GM20431 (cell line): ENCODE results near the gene ALG12.

Experiments used
- in situ Hi-C: fragments of 300-500 bp; cut with MseI, MboI; formaldehyde crosslinking; loops from one replicate; pipeline ENCODE4 v1.15.0; 2020; ENCODE audit warnings: low sequenced_read_pairs; ENCODE audit not compliant: unreplicated experiment

ALG12 gene

GRCh38 chr22:49917974-49918910 is at the start of gene ALG12, which contains the start of gene CRELD2:
ALG12 (minus strand) TSS chr22:49918438; CDS start chr22:49913765, 4,673 bp downstream.
CRELD2 (plus strand) TSS chr22:49918634; CDS start chr22:49918770, 136 bp downstream.
- in situ Hi-C loops, result no loop called here

DNA sequence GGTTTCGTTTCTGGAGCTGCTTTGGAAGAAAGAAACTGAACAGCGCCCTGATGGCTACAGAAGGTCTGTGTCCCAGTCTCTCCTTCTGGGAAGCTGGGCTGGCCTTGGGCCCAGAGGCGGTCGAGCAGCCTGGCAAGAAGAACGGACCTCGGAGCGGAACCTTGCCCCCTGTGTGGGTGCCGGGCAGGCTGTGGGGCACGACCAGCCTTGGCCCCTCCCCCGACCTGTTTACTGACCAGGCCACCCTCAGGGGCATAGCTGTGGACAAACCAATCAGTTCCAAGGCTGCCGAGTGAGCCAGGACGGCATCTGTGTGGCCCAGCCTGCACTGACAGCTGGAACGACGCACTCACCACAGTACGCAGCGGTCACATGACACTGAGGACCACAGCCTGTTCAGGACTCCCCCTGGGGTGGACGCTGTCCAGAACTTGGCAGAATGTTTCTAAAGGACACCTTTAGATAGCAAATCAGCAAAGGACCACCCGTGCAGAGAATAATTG is 49.5 kb upstream of the ALG12 start:
- in situ Hi-C loops, result no loop called here

DNA sequence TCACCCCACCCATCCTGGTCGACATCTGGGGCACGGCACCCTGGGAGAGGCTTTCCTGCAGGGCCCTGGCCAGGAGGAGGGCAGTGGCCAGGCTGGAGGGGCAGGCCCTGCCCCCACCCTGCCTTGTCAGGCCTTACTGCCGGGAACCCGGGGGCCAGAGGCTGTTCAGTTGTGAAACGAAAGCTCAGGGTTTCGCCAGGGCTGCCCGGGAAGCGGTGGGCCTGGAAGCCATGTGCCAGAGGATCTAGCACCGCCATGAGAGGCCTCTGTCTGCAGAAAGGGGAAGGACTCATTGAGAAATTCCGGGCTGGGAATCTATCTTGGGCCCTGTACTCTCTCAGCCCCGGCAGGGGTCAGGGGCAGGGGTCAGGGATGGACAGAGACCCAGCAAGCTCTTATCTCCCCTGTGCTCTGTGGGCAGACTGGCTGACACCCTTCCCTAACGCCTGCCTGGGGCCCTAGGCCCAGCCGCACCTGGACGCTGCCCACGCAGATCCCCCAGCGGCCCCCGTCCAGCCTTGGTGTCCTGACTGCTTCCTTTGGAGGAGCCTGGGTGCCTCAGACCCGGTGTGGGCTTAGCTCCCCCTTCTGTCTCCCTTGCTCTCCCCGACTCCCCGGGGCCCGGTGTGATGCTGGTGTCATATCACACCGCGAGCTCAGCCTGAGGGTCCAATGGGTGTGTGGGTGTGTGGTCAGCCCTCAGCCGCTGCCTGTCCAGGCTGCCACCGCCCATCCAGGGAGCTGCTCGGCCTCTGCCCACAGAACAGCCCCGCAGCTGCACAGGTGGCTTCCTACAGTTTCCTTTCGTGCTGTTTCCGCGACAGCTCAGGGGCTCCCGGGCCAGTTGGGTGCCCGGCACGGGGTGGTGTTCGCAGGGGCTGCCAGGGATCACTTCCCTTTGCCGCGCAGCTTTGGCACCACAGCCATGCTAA is 48.8 kb upstream of the ALG12 start:
- in situ Hi-C loops, result no loop called here

DNA sequence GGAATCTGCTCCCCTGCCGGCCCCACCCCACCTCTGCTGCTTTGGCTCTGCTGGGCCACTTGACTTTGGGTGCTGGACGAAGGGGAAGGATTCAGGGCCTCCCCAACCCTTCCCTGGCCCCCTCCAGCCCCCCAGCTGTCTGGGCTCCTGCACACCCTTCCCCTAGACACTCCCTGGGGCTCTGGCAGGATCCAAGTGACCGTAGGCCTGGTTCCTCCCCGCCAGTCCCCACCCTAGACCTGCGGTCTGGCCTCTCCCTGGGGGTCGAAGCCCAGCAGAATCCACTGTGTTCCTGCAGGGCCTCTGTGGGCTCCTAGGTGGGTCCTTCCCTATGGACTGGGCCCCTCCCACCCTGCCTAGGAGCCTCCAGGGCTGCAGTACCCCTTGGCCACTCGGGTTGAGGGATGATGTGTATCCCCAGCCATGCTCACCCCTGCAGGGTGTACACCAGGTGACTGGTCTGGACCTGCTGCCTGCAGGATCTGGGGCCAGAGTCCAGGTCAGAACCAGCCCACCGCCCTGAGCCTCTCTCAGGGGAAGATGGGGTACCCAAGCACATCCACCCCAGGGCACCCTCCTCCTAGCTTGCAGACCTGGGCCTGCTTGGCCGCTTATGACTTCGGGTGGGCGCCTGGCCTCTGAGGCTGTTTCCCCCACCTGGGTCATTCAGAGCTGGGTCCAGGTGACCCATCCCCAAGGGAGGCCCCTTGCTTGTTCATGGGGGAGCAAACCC is 48.0 kb upstream of the ALG12 start:
- in situ Hi-C loops, result no loop called here

DNA sequence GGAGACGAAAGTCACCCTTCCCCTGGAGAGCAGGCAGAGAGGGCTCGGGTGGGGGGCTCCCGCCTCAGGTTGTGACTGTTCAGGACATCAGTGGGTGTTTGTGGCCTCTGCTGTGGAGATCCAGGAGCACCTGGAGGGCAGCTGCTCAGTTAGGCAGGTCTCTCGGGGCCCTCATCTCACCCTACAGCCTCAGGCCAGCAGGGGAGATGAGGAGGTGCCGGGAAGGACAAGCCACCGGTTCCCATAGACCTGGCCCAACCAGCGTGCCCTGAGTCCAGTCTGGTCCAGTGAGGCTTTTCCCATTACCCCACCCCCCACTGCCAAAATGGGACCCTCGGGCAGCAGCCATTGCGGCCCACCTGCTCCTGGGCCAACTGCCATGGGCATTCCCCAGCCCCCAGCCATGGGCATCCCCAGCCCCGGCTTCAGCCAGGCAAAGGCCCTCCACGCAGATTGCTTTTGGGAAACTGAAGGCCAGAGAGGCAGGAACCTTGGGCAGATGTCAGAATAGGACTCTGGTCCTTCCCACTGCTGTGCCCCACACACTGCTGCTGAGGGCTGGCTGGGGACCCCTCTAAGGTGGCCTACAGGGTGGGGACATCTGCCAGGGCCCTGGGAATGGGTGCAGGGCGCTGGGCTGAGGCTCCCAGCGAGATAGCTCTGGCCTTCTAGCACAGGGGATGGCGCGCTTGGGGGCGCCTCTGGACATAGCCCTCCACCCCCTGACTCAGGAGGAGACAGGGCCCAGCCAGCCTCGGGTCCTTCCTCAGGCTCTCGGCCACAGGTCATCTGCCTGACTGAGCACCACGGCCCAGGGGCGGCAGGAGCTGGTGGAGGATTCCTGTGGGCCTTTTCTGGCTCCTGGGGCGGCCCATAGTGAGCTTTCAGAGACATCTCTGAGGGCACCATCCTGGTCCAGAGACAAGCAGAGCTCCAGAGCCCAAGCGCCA is 47.1 kb upstream of the ALG12 start:
- in situ Hi-C loops, result no loop called here

DNA sequence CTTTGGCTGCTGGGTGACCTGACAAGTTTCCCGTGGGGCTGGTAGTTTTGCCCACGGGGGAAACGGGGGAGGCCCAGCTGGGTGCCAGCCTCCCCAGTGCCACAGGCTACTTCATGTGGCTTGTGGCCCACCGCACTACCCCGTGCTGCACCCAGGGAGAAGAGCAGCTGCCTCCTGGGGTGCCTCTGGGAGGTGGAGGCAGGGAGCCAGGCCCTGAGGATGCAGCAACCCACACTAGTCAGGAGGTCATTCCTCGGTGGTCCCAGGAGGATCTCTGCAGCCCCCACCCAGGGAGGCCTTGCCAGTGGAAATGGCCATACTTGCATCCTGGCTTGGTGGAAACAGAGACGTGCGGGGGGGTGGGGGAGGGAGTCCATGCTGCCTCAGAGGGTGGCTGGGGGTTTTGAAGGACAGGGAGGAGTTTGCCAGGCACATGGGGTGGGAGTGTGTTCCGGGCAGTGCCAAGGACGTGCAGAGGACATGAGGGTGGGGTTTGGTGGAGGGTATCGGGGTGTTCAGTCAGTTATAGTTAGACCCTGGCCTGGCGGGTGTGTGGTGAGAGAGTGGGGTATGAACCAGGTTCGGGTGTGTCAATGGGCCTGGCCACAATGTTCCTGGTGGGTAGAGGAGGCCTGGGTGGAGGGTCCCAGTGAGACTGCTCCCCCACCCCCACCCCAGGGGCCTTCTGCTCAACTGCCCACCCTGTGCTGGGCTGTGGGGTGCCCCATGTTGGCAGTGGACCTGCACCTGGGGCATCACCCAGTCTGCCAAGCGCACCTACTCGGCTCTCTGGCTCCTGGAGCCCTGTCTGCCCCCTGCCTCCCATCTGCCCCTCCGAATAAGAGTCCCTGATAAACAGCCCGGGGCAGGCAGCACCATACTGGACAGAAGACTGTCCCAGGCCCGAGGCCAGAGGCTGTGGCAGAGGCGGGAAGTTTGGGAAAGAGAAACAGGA is 46.2 kb upstream of the ALG12 start:
- in situ Hi-C loops, result no loop called here

DNA sequence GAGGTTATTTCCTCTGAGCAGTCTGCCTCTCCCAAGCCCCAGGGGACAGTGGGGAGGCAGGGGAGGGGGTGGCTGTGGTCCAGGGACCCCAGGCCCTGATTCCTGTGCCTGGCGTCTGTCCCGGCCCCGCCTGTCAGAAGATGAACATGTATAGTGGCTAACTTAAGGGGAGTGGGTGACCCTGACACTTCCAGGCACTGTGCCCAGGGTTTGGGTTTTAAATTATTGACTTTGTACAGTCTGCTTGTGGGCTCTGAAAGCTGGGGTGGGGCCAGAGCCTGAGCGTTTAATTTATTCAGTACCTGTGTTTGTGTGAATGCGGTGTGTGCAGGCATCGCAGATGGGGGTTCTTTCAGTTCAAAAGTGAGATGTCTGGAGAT is 45.4 kb upstream of the ALG12 start:
- in situ Hi-C loops, result no loop called here

- in situ Hi-C loops, result no loop called here
Observed at GRCh38 chr22:49962751-49963646, 44.8 kb upstream of the ALG12 start.

DNA sequence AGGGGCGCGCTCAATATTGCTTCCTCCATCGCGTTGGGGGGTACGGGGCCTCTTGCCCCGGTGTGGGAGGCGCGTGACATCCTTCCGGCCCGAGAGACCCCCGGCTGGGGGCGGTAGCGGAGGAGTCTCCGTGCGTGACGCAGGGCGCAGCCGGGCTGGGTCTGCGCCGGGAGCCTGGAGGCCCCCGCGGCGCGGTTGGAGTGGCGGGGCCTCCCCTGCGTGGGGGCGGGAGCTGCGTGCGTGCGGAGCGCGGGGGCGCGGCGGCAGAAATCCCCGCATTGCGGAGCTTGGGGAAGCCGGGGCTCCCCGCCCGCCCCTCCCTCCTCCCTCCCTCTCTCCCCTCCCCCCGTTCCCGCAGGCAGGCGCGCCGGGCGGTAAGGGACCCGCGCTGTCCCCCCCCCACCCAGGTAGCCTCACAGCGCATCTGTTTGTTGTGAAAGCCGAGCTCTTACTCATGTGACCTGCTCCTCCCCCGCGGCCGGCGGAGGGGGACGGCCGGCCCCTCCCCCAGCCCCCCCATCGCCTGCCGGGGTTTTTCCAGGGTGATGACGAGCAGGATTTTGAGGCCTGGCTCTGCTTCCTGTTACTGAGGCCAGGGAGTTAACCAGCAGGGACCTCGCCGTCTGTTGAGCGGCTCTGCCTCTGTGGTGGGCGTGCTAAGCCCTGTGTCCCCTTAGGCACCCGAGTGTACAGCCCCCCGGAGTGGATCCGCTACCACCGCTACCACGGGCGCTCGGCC is 43.9 kb upstream of the ALG12 start:
- in situ Hi-C loops, result no loop called here

DNA sequence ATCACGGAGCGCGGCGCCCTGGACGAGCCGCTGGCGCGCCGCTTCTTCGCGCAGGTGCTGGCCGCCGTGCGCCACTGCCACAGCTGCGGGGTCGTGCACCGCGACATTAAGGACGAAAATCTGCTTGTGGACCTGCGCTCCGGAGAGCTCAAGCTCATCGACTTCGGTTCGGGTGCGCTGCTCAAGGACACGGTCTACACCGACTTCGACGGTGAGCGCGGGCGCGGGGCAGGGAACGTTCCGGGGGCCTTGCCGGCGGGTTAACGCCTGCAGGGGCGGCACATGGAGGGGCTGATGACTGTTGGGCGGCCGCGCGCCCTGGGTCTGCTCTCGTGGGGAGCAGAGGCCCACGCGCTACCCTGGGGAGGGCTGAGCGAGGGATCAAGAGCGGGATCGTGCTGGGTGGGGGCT is 43.4 kb upstream of the ALG12 start:
- in situ Hi-C loops, result no loop called here

DNA sequence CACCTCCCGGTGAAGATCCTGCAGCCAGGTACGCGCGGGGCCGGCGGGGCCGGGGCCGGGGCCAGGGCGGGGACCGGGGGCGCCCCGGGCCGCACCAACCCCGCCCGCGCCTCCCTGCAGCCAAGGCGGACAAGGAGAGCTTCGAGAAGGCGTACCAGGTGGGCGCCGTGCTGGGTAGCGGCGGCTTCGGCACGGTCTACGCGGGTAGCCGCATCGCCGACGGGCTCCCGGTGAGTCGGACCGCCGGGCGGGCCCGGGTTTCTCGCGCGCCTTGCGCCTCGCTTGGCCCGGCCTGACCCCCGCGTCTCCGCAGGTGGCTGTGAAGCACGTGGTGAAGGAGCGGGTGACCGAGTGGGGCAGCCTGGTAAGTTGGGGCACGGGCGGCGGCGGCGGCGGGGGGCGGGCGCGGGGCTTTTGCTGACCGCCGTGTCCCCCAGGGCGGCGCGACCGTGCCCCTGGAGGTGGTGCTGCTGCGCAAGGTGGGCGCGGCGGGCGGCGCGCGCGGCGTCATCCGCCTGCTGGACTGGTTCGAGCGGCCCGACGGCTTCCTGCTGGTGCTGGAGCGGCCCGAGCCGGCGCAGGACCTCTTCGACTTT is 42.9 kb upstream of the ALG12 start:
- in situ Hi-C loops, result no loop called here

DNA sequence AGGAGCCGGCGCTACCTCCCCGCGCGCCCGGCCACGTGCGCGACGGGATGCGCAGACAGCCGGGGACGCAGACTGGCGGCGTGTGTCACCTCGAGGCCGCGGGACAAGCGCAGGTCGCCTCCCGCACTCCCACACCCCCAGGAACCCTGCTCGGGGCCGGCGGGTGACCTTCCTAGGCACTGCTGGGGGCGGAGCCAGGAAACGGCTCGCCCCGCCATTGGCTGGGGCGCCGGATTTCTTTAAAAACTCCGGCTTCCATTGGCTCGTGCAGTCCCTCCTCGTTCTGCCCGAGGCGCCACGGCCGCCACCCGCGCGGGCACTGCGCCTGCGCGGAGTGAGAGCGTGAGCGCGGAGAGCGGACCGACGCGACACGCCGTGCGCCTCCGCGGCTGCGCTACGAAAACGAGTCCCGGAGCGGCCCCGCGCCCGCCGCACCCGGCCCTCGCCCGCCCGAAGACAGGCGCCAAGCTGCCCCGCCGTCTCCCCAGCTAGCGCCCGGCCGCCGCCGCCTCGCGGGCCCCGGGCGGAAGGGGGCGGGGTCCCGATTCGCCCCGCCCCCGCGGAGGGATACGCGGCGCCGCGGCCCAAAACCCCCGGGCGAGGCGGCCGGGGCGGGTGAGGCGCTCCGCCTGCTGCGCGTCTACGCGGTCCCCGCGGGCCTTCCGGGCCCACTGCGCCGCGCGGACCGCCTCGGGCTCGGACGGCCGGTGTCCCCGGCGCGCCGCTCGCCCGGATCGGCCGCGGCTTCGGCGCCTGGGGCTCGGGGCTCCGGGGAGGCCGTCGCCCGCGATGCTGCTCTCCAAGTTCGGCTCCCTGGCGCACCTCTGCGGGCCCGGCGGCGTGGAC is 42.1 kb upstream of the ALG12 start, which contains the start of gene PIM3:
Gene PIM3, plus strand, starts transcription at position 614 of the 846 bp plus-strand sequence. Its CDS starts 176 bp downstream, at position 790.
- in situ Hi-C loops, result no loop called here

DNA sequence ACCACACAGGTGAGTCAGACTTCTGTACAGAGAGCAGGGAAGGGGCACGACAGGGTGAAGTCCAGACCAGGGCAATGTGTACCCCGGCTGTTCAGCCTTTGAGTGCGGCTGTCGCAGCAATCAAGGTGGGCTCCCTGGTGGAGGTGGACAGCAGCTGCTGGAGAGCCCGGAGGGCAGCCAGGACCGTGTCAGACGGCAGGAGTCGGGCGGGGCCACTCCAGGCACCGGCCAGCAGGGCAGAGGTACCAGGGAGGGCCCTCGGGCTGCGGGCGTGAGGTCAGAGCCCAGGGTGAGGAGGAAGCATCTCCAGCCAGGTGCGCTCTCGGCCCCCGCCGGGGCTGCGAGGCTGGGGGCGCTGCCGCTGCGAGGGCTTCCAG is 41.5 kb upstream of the ALG12 start:
- in situ Hi-C loops, result no loop called here

DNA sequence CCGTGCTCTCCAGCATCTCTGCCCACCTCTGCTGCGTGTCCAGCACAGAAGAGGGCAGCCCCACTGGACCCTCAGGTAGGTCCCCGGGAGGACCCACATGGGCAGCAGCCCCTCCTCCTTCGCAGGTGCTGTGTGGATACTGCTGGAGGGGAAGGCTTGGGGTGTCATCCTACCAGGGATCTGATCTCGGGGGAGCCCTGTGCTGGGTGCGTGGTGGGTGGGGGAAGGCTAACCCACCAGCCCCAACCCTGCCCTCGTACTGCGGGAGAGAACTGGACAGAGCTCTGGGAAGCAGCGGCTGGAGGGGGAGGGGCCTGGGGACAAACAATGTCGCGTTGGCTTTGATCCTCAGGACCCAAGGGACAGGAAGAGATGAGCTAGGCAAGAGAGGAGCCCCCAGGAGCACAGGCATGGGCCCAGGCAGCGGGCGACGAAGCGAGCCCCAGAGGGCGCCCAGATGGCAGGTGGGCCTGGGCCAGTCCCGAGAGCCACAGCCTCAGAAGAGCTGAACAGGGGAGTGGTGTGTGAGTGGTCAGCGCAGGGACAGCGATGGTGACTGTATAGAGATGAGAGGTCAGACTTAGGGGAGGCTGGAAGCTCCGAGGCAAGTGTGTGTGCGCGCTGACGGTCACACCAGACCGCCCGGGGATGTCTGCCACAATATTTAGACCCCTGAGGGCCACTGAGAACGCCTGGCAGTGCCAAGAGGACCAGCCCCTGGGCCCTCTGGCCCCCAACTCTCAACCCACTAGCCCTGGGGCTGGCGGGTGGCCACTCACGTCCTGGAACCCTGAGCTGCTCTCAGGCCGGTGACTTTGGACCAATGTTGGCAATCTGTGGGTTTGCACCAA is 40.9 kb upstream of the ALG12 start:
- in situ Hi-C loops, result no loop called here
